ENCODE measurements around the gene NUDT16L1. TPM values are rescaled to one million over a fixed set of nuclear protein-coding genes. Genes with fewer than 3 reads are reported as not detected.

NUDT16L1 gene
- total and polyA plus RNA-seq, 2 of the 4 experiments (the other 2 are of a cell fraction) = 22.9 to 44.3 TPM

DNA sequence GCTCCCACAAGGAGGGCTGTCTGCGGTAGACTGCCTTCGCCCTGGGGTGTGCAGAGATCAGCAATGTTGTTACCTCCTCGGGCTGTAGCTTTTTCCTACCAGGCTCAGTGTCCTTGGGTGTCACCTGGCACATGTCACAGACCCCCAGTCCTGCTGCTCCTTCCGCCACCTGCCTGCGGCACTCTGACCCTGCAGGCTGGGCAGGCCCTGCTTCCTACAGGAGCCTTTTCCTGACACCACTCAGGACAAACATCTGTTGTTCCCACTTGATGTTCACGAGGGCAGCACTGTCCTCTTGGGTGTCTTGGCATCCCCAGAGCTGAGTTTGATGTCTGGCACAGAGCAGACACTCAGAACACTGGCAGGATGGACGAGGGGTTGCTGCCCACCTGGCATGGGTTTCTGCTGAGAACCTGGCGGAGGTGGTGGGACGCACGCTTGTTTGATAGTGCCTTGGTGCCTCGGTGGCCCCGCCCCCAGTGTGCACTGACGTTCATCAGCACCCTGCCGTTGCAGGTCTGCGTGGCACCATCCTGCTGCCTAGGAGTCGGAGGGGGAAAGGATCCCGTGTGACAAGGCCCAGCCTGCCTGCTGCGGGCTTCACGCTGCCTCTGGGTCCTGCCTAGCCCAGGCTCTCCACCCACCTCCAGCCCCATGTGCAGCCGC is 26.7 kb upstream of the NUDT16L1 start (continued):
- TF ChIP-seq MXI1 (IDR thresholded peaks at IDR 0.05; ENCODE audit: borderline replicate concordance, low read depth, low read length) = no peak
- TF ChIP-seq RAD21 (IDR thresholded peaks at IDR 0.05; ENCODE audit: low read length) = no peak
- TF ChIP-seq MAZ (IDR thresholded peaks at IDR 0.05; ENCODE audit: borderline replicate concordance, low read depth, low read length) = no peak
- TF ChIP-seq NFE2L2 (IDR thresholded peaks at IDR 0.05; ENCODE audit: low read depth, low read length) = no peak

DNA sequence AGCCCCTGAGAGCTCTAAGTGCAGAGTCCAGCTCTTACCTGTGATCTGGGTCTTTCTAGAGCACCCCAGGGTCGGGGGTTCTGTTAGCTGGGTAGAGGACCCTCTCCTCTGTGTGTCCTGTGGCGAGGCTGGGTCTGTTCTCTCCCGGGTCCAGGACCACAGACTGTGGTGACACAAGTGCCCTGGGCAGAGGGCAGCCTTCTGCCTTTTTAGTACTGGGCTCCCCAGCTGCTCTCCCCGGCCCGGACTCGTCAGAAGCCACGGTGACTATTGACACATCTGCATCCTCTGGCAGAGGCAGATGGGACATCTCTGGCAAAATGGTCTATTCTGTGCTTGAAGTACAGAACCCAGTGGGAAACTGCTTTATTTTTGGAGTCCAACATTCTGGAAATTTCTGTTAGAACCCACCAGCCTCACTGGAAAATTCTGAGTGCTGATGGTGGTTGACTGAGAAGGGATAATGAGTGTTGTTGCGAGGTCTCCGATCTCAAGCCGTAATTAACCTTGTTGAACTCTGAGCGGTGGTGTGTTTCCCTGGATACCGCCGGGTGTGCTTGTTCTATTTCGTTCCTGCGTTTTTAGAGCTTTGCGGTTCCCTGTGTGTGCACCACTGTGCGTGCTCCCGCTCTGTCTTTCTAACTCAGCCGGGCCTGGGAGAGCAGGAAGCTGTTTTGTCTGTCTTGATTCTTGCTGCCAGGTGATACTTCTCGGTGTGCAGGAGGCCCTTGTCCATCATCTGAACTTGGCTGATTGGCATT is 26.0 kb upstream of the NUDT16L1 start:
- Histone ChIP-seq H3K4me1 (ENCODE audit: control insufficient read depth, insufficient read depth, low read length) (no peaks in the 10 kb centered on the region), H2BK15ac (ENCODE audit: low read depth, low read length) (no peak overlapping the region), H3K18ac (ENCODE audit: low read depth, low read length) (no peak overlapping the region), H3K9me3 (ENCODE audit: control insufficient read depth, insufficient read depth, low read length) (no peaks in the 10 kb centered on the region), H3K79me1 (ENCODE audit: low read depth in 1 of 2, low read length in 2 of 2) (peaks cover 10 to 24% of the 10 kb centered on the region in 2 experiments; a peak in 3 of 4 replicates), H3K23ac (ENCODE audit: low read depth, low read length) (no peak overlapping the region), H2BK5ac (ENCODE audit: low read depth, low read length, poor library complexity, severe bottlenecking) (no peak overlapping the region), H3K4me2 (ENCODE audit: low read depth, low read length) (no peak overlapping the region), H3K4ac (ENCODE audit: low read depth, low read length) (no peak overlapping the region), H3K27ac (ENCODE audit: insufficient read depth, low read length) (no peak overlapping the region), H4K5ac (ENCODE audit: low read depth, low read length) (no peak overlapping the region), H2BK120ac (ENCODE audit: low read depth, low read length) (no peak overlapping the region), H4K8ac (ENCODE audit: low read depth in 2 of 2, low read length in 2 of 2) (no peak overlapping the region), H4K91ac (ENCODE audit: insufficient read depth, low read depth, low read length) (no peak overlapping the region), H3K4me3 (ENCODE audit: insufficient read depth, low read depth, low read length) (no peak overlapping the region), H2AK5ac (ENCODE audit: low read depth, low read length) (no peak overlapping the region), H4K20me1 (ENCODE audit: insufficient read depth, low read length) (peaks cover 15% of the 10 kb centered on the region; the same call in 1 of the 2 replicates), H2BK20ac (ENCODE audit: low read depth, low read length) (no peak overlapping the region), H3K9ac (ENCODE audit: low read depth, low read length) (no peak overlapping the region), H2AFZ (replicated peaks; ENCODE audit: low read length, poor library complexity) (no peak overlapping the region), H2AK9ac (replicated peaks; ENCODE audit: low read depth, low read length, poor library complexity) (no peak overlapping the region), H3K9me1 (ENCODE audit: insufficient read depth, low read length) (peaks cover 2% of the 10 kb centered on the region; the same call in 1 of the 2 replicates), H3K14ac (replicated peaks; ENCODE audit: low read depth, low read length) (no peak overlapping the region), H3K27me3 (ENCODE audit: control insufficient read depth, insufficient read depth, low read length) (no peaks in the 10 kb centered on the region), H3K36me3 (ENCODE audit: control insufficient read depth, insufficient read depth, low read length) (peaks cover 63% of the 10 kb centered on the region), H3K56ac (ENCODE audit: extremely low read depth, insufficient read depth, low read length) (no peak overlapping the region)
- no TSS peak for BruUV-seq (replicated peaks)
- WGBS, 2 experiments (ENCODE audit: extremely low coverage in 2 of 2, insufficient read length in 1 of 2) = 93% methylated on average over 8 of the region's 20 CpGs; no CpG with 5 or more reads in 1 of the 2 experiments
- DNase-seq = no peak
- in situ Hi-C loops (cut with MboI; ENCODE audit: low sequenced_read_pairs) = no loop called here
- dilution Hi-C loops (cut with HindIII; ENCODE audit: low sequenced_read_pairs, unreplicated experiment) = no loop called here
- intact Hi-C loops (cut with micrococcal nuclease) = no loop called here
- ATAC-seq (ENCODE audit: low read depth) = no peak
- POLR2A ChIA-PET (ENCODE audit: unreplicated experiment) = no interaction called here
- CTCF ChIA-PET = no interaction called here
- TF ChIP-seq, protein P1, sequence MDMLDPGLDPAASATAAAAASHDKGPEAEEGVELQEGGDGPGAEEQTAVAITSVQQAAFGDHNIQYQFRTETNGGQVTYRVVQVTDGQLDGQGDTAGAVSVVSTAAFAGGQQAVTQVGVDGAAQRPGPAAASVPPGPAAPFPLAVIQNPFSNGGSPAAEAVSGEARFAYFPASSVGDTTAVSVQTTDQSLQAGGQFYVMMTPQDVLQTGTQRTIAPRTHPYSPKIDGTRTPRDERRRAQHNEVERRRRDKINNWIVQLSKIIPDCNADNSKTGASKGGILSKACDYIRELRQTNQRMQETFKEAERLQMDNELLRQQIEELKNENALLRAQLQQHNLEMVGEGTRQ (IDR thresholded peaks at IDR 0.05; ENCODE audit: low read depth, low read length) = no peak
- TF ChIP-seq CEBPB (IDR thresholded peaks at IDR 0.05; ENCODE audit: low read depth, low read length) (no peak), FOS (IDR thresholded peaks at IDR 0.05; ENCODE audit: low read depth, low read length) (no peak), MAFK (IDR thresholded peaks at IDR 0.05; ENCODE audit: low read depth, low read length) (no peak), POLR2A (IDR thresholded peaks at IDR 0.05; ENCODE audit: low read depth, low read length) (no peak), BHLHE40 (IDR thresholded peaks at IDR 0.05; ENCODE audit: low read depth, low read length) (no peak), RFX5 (IDR thresholded peaks at IDR 0.05; ENCODE audit: low read depth, low read length) (no peak), RCOR1 (IDR thresholded peaks at IDR 0.05; ENCODE audit: insufficient replicate concordance, low read length) (no peak)
- TF ChIP-seq, protein P2, sequence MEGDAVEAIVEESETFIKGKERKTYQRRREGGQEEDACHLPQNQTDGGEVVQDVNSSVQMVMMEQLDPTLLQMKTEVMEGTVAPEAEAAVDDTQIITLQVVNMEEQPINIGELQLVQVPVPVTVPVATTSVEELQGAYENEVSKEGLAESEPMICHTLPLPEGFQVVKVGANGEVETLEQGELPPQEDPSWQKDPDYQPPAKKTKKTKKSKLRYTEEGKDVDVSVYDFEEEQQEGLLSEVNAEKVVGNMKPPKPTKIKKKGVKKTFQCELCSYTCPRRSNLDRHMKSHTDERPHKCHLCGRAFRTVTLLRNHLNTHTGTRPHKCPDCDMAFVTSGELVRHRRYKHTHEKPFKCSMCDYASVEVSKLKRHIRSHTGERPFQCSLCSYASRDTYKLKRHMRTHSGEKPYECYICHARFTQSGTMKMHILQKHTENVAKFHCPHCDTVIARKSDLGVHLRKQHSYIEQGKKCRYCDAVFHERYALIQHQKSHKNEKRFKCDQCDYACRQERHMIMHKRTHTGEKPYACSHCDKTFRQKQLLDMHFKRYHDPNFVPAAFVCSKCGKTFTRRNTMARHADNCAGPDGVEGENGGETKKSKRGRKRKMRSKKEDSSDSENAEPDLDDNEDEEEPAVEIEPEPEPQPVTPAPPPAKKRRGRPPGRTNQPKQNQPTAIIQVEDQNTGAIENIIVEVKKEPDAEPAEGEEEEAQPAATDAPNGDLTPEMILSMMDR (conservative IDR thresholded peaks at IDR 0.05; ENCODE audit: low read depth, low read length) = no peak
